ENCODE measurements around the gene NBEA.
A peak's percentile ranks its signal among the peaks of the same experiment; 100 is the strongest.

Gene NBEA

GRCh38 chr13:35345992-35346391 lies 403.9 kb downstream of the NBEA start:
- no peak for DNase-seq (ENCODE audit: low read depth)
- TF ChIP-seq CTCF (conservative IDR thresholded peaks at IDR 0.05; ENCODE audit: low read depth, low read length), result no peak
- no peak overlapping the region for H3K4me3 ChIP-seq (ENCODE audit: low read depth, low read length)

DNA sequence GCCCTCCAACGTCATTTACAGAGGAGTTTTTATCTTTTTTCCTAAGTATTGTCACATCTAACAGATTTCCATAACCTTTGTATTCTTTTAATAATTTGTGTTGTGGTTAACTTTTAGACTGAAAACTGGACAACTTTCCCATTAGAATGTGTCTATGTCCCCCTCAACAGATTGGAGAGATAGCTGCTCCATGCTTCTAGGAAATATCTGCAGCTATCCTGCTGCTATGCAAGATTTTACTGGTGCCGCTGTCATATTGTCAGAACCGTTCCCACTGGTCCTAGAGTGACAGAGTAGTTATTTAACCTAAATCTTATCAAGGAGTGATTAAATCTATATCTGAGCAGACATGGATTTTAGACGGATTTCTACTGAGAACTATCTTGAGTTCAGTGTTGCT lies 404.4 kb downstream of the NBEA start:
- TF ChIP-seq CTCF (conservative IDR thresholded peaks at IDR 0.05; ENCODE audit: low read depth, low read length), result no peak
- DNase-seq (ENCODE audit: low read depth), result no peak
- no peak overlapping the region for H3K4me3 ChIP-seq (ENCODE audit: low read depth, low read length)

GRCh38 chr13:35347679-35348205 lies 405.7 kb downstream of the NBEA start:
- no peak for TF ChIP-seq CTCF (conservative IDR thresholded peaks at IDR 0.05; ENCODE audit: low read depth, low read length)
- no peak overlapping the region for H3K4me3 ChIP-seq (ENCODE audit: low read depth, low read length)
- no peak for DNase-seq (ENCODE audit: low read depth)

DNA sequence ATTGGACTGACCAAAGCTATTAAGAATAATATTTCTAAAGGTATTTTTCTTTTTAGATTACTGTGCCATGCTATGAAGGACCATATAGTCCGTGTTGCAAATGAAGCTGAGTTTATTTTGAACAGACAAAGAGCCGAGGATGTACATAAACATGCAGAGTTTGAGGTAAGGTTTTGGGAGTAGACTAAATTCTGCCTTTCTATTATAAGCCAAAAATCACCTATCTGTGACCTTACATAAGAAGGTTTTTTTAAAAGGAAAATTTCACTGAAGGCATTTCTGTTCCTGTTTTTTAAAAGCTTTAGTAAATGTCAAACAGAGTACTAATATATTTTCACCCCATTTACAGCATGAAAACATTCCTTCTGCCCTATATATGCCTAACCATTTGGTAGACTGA lies 407.0 kb downstream of the NBEA start:
- no peak for DNase-seq (ENCODE audit: low read depth)
- no peak overlapping the region for H3K4me3 ChIP-seq (ENCODE audit: low read depth, low read length)
- TF ChIP-seq CTCF (conservative IDR thresholded peaks at IDR 0.05; ENCODE audit: low read depth, low read length), result no peak

GRCh38 chr13:35349673-35350278 lies 407.7 kb downstream of the NBEA start:
- TF ChIP-seq CTCF (conservative IDR thresholded peaks at IDR 0.05; ENCODE audit: low read depth, low read length), result no peak
- DNase-seq (ENCODE audit: low read depth), result peak; percentile 15

DNA sequence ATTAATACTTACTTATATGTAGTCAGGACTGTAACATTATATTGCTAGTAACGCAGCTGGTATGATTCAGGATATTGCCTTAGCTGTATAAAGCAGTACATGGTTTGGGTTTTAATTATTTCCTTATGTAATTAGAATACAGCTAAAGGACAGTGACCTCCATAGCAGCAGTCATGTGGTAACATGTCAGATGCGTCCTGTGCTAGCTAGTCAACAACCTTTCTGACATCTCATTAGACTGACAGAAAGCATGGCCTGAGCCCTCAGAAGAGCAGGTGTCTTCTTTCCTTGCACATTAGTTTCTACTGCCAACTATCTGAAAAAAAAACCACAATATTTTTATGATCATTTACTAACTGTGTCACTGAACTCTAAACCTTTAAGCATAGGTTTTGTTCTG lies 412.2 kb downstream of the NBEA start:
- no peak for DNase-seq (ENCODE audit: low read depth)
- H3K4me3 ChIP-seq (ENCODE audit: low read depth, low read length), result no peak overlapping the region
- TF ChIP-seq CTCF (conservative IDR thresholded peaks at IDR 0.05; ENCODE audit: low read depth, low read length), result no peak

More at GRCh38 chr13:35349673-35350278, 407.7 kb downstream of the NBEA start:
- no peak overlapping the region for H3K4me3 ChIP-seq (ENCODE audit: low read depth, low read length)

DNA sequence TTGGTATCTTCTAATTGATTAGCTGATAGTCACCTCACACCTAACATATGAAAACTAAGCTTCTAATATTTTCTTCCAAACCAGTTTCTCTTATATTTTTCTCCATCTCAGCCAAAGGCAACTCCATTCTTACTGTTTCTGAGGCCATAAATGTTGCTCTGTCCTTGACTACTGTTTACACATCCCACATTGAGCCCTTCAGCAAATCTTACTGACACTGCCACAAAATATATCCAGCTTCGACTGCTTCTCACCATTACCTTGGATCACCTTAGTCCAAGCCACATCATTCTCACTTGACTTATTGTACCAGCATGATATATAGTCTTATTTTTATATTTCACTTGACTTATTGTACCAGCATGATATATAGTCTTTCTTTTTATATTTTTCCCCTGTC lies 412.8 kb downstream of the NBEA start:
- no peak for DNase-seq (ENCODE audit: low read depth)
- H3K4me3 ChIP-seq (ENCODE audit: low read depth, low read length), result no peak overlapping the region
- TF ChIP-seq CTCF (conservative IDR thresholded peaks at IDR 0.05; ENCODE audit: low read depth, low read length), result no peak

All from choroid plexus epithelial cell (primary cell).